GM12874 (cell line): ENCODE results near the gene CD160.

Experiments
- TF ChIP-seq, protein P1 (sequence below): IDR thresholded peaks from 2 replicates; pipeline ENCODE4 v1.5.1; 2011; ENCODE audit warnings: low read depth, mild to moderate bottlenecking, control low read depth, low read length, moderate library complexity; ENCODE audit not compliant: insufficient read depth

CD160 gene

GRCh38 chr1:145719230-145720079, at the start of gene CD160:
TSS of gene CD160 (plus strand) at chr1:145719499. CDS start at chr1:145728328, 8,829 bp downstream.
- TF ChIP-seq, protein P1, sequence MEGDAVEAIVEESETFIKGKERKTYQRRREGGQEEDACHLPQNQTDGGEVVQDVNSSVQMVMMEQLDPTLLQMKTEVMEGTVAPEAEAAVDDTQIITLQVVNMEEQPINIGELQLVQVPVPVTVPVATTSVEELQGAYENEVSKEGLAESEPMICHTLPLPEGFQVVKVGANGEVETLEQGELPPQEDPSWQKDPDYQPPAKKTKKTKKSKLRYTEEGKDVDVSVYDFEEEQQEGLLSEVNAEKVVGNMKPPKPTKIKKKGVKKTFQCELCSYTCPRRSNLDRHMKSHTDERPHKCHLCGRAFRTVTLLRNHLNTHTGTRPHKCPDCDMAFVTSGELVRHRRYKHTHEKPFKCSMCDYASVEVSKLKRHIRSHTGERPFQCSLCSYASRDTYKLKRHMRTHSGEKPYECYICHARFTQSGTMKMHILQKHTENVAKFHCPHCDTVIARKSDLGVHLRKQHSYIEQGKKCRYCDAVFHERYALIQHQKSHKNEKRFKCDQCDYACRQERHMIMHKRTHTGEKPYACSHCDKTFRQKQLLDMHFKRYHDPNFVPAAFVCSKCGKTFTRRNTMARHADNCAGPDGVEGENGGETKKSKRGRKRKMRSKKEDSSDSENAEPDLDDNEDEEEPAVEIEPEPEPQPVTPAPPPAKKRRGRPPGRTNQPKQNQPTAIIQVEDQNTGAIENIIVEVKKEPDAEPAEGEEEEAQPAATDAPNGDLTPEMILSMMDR = no peak

DNA sequence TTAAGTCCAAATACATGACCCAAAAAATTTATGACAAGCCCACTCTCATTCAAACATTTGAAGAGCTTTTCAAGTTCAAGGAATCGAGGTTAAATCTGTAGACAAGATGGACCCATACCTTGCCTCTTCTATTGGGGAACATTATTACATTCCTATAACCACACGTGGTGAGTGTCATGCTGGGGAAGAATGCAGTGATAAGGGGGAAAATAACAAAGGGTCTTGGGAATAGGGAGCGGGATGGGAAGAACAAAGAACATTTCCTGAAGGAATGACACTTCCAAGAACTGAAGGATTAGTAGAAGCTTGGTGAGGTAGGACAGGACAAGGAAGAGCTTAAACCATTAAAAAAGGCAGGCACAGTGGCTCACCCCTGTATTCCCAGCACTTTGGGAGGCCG, 31.0 kb upstream of the CD160 start:
- TF ChIP-seq, protein P1 = no peak

- TF ChIP-seq, protein P1 = no peak
Measured at GRCh38 chr1:145688924-145689323, 30.4 kb upstream of the CD160 start.

GRCh38 chr1:145689922-145690321, 29.4 kb upstream of the CD160 start:
- TF ChIP-seq, protein P1 = no peak

GRCh38 chr1:145690587-145691558, 28.4 kb upstream of the CD160 start:
- TF ChIP-seq, protein P1 = no peak

DNA sequence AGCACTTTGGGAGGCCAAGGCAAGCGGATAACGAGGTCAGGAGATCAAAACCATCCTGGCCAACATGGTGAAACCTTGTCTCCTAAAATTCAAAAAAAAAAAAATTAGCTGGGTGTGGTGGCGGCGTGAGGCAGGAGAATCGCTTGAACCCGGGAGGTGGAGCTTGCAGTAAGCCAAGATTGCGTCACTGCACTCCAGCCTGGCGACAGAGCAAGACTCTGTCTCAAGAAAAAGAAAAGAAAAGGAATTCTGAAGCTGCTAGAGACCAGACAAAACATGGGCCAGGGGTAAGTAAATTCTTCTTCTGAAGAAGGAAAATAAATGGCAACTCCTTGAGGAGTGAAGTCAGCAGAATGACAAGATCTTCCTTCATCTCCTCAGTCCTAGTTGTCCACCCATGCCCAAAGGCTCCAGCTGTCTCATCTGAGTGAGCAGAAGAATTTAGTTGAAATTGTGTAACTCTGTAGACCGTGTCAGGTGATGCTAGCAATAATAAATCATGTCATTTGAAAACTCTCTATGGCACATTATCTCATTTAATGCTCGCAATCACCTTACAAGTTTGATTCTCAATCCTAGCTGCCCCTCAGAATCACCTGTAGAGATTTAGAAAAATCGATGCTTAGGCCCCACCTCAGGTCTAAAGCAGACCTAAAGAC, 26.4 kb upstream of the CD160 start:
- TF ChIP-seq, protein P1 = no peak
